ENCODE measurements around the gene STAM.

GRCh38 chr10:17716161-17716560 is 72.2 kb downstream of the STAM start:
- no peak for TF ChIP-seq POLR2A (IDR thresholded peaks at IDR 0.05)
- TF ChIP-seq CTCF (IDR thresholded peaks at IDR 0.05 in 8 of 11, conservative IDR thresholded peaks at IDR 0.05 in 3 of 11): no peak

Measured in spleen (tissue), 7 donors.